Kidney (tissue), 14 donors: ENCODE data around the gene AKT1. TPM values are rescaled to one million over a fixed set of nuclear protein-coding genes. Genes with fewer than 3 reads are reported as not detected.

Experiments
- DNase-seq, 5 donors: peaks; one replicate each; pipeline ENCODE4 v3.0.0-alpha.2; 2013 to 2020
- FAIRE-seq: peaks from 2 replicates; lab custom pipeline; 2012; peaks lifted over from hg19 to GRCh38; lab: Jason Lieb, UNC
- H3K27ac ChIP-seq, 2 donors: one replicate each; pipeline ENCODE4 v1.7.0; 2013; ENCODE audit warnings: low read depth in 2 of 2, low read length in 2 of 2, inconsistent platforms in 1 of 2
- H3K27me3 ChIP-seq: one replicate; pipeline ENCODE4 v1.7.1; 2013; ENCODE audit warnings: low read length, inconsistent platforms; ENCODE audit not compliant: control insufficient read depth, insufficient read depth
- H3K36me3 ChIP-seq, 3 donors: one replicate each; pipeline versions ENCODE4 v1.7.0 to v1.7.1; 2013; ENCODE audit warnings: low read length in 3 of 3, control low read depth in 1 of 3, inconsistent platforms in 1 of 3; ENCODE audit not compliant: insufficient read depth in 3 of 3, control insufficient read depth in 2 of 3
- H3K4me1 ChIP-seq, 3 donors: one replicate each; pipeline versions ENCODE4 v1.7.0 to v1.7.1; 2013; ENCODE audit warnings: low read length in 3 of 3, inconsistent platforms in 1 of 3, low read depth in 1 of 3; ENCODE audit not compliant: control insufficient read depth in 2 of 3, insufficient read depth in 2 of 3
- H3K4me3 ChIP-seq, 3 donors: one replicate each; pipeline versions ENCODE4 v1.7.0 to v1.8.1; 2013; ENCODE audit warnings: low read length in 3 of 3, control low read depth in 1 of 3, inconsistent platforms in 1 of 3
- H3K9ac ChIP-seq, 3 donors: one replicate each; pipeline versions ENCODE4 v1.7.0 to v1.7.1; 2013; ENCODE audit warnings: low read length in 3 of 3, control low read depth in 1 of 3, inconsistent platforms in 1 of 3
- H3K9me3 ChIP-seq, 3 donors: one replicate each; pipeline versions ENCODE4 v1.7.0 to v1.7.1; 2013; ENCODE audit warnings: low read length in 3 of 3, control low read depth in 1 of 3, inconsistent platforms in 1 of 3; ENCODE audit not compliant: control insufficient read depth in 2 of 3, insufficient read depth in 1 of 3
- CTCF ChIP-seq: IDR thresholded peaks from 3 replicates; pipeline ENCODE4 v1.5.1; 2012; ENCODE audit warnings: mild to moderate bottlenecking, moderate library complexity, borderline replicate concordance; ENCODE audit not compliant: insufficient read depth; ENCODE audit errors: extremely low read depth
- intact Hi-C: fragments of 100-400 bp; cut with DNase I; formaldehyde crosslinking; loops from one replicate; pipeline ENCODE4 v1.11.1; 2022
- polyA plus RNA-seq: library from polyadenylated mRNA; stranded (reverse); fragments of 350-450 nt; fragmentation: Illumina TruSeq; extraction: RNeasy Lipid Tissue Mini Kit (QIAGEN cat#74804); gene quantifications from one replicate; pipeline ENCODE4 v1.2.3, GENCODE V29; 2014; ENCODE audit warnings: low read depth, low replicate concordance; ENCODE audit not compliant: insufficient read depth
- total RNA-seq: library from RNA; stranded (reverse); fragmentation: NEBNext Ultra II Directional; extraction: Animal tissue kit (Norgen Biotek cat#: 25700); gene quantifications from one replicate; pipeline ENCODE4 v1.2.1, GENCODE V29; 2021
- donor health status: control.
- donor health status: control.
- donor health status: control.
- donor health status: control.
- donor health status: control.
- donor health status: DM: yes; HTN: yes; CAD: no.
- donor health status: Normal renal cell carcinoma (clear cell type).

The AKT1 gene
- total and polyA plus RNA-seq, 2 donors from 2014 or later = 70.6 to 125 TPM

- no peak for TF ChIP-seq CTCF
- no peaks in the 10 kb centered on the region for H3K27me3 ChIP-seq
- FAIRE-seq = no peak
- intact Hi-C loops = no loop called here
- H3K27ac ChIP-seq = no peak overlapping the region
- H3K9ac ChIP-seq = no peak overlapping the region
- no peak overlapping the region for H3K4me3 ChIP-seq
- H3K36me3 ChIP-seq = no peaks in the 10 kb centered on the region
- no peaks in the 10 kb centered on the region for H3K4me1 ChIP-seq
- DNase-seq = no peak
- no peaks in the 10 kb centered on the region for H3K9me3 ChIP-seq
These were observed 9.9 kb downstream of the AKT1 start for GRCh38 chr14:104785708-104786080.

- no peak for DNase-seq
- intact Hi-C loops = no loop called here
- no peaks in the 10 kb centered on the region for H3K27me3 ChIP-seq
- no peak overlapping the region for H3K27ac ChIP-seq
- H3K4me1 ChIP-seq = no peaks in the 10 kb centered on the region
- H3K9ac ChIP-seq = no peak overlapping the region
- no peaks in the 10 kb centered on the region for H3K9me3 ChIP-seq
- TF ChIP-seq CTCF = no peak
- H3K36me3 ChIP-seq = no peaks in the 10 kb centered on the region
- H3K4me3 ChIP-seq = no peak overlapping the region
- no peak for FAIRE-seq
These were observed 10.5 kb downstream of the AKT1 start for GRCh38 chr14:104784846-104785707.

GRCh38 chr14:104784218-104784568, 11.4 kb downstream of the AKT1 start:
- Histone ChIP-seq H3K27ac (no peak overlapping the region), H3K9ac (no peak overlapping the region), H3K27me3 (no peaks in the 10 kb centered on the region), H3K4me3 (no peak overlapping the region), H3K36me3 (no peaks in the 10 kb centered on the region), H3K4me1 (no peaks in the 10 kb centered on the region), H3K9me3 (no peaks in the 10 kb centered on the region)
- DNase-seq = no peak
- intact Hi-C loops = no loop called here
- no peak for FAIRE-seq
- no peak for TF ChIP-seq CTCF
